HG02759 (cell line): ENCODE results near the gene HOXA4.

Source experiments
- ATAC-seq: cut with Tn5 transposase; IDR thresholded peaks from one replicate; pipeline ENCODE4 v1.9.1; 2021; ENCODE audit warnings: mild to moderate bottlenecking, moderate library complexity; ENCODE audit not compliant: unreplicated experiment

Gene HOXA4

DNA sequence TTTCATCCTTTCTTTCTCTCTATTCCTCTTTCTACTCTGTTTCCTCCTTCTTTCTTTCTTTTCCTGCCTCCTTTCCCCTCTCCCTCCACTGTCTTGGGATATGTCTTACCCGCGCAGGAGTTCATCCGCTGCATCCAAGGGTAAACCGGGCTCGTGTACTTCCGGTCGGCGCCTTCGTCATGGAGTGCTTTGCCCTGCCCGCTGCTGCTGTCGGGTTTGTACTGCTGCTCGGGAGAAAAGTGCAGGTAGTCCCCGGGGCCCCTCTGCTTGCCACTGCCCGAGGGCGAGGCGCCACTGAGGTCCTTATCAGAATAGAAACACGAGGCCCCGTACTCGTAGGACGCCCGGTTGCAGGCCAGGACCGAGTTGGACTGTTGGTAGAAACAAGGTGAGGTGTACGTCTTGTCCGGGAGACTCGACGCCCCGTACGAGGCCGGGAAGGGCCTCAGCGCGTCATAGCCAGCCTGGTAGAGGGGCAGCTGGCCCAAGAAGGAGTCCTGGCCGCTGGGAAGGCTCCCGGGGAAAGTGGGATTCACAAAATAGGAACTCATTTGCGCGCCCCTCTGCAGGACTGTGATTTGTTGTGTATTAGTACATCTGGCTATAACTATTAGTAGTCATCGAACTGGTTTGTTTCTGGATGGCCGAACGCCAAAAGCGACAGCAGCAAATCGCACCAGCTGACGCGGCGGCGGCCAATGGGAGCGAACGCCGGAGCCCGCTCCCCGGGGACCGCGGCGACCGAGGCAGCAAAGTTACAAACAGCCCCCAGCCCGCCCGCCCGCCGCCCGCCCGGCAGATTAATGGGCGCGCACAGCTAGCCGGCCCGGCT is 16.9 kb upstream of the HOXA4 start, which contains the start of gene HOXA6:
Gene HOXA6 (minus strand): TSS at position 576 of the 832 bp plus-strand sequence. CDS start 25 bp downstream, at position 551.
- no peak for ATAC-seq

- ATAC-seq, result no peak
These were observed 16.1 kb upstream of the HOXA4 start for GRCh38 chr7:27146491-27147198.

GRCh38 chr7:27145914-27146412 is 15.4 kb upstream of the HOXA4 start:
- no peak for ATAC-seq

DNA sequence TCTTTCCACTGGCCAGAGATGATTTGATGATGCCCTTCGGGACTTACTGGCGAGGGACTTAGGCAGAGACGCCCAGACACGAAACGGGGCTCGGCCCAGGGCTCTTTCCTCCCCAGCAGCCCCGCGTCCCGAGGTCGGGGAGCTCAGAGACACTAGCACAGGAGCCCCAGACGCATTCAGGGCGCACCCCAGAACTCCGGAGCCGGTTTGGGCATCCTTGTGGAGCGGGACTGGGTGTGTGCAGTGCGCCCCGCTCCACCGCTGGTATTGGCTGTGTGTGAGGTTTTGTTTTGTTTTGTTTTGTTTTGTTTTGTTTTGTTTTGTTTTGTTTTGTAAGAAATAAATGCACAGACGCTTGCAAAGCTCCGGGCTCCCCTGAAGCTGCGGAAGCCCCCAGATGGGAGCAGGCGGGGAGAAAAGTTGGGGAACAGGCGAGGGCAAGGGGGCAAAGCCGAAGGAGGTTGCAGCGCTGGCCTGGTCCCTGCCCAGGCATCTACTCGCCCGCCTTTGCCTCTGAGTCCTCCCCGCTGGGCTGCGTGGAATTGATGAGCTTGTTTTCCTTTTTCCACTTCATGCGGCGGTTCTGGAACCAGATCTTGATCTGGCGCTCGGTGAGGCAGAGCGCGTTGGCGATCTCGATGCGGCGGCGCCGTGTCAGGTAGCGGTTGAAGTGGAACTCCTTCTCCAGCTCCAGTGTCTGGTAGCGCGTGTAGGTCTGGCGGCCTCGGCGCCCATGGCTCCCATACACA is 14.8 kb upstream of the HOXA4 start:
- no peak for ATAC-seq

GRCh38 chr7:27144781-27145164 is 14.2 kb upstream of the HOXA4 start:
- ATAC-seq, result no peak

DNA sequence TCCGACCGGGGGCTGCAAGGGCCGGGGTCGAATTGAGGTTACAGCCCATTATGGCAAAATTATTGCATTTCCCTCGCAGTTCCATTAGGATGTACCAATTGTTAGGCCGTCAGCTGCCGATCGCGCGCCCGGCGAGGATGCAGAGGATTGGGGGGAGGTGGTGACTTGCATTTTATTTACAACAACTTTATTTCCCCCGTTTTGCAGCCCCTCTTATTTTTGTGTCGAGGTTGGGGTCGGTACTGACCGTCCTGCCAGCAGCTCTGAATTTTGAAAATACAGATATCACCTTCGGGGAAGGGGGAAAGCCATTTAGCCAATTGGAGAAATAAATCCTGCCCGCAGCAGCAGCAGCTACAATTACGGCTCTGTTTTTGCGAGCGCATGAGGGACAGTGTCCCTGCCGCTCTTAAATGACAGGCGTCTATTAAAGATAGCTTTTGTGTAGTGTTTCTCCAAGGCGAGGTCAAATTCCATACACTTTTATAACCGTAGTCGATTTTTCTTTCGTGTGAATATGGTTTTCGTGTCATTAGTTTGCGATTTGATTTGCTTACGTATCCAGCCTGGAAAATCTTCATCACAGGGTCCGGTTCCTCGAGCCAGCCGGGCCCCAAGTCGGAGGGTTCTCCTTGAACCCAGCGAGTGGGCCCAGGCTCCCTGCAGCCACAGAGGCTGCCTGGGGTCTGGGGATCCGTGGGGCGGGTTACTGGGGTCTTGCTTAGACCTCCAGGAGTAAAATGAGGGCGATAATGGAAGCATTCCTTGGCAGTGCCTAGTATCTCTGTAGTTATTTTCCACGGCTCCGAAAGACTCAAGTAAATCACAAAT is 13.6 kb upstream of the HOXA4 start:
- ATAC-seq, result no peak

- no peak for ATAC-seq
These were observed 12.7 kb upstream of the HOXA4 start, which contains the start of gene HOXA5 for GRCh38 chr7:27143023-27143949. Gene HOXA5, minus strand, starts transcription at chr7:27143681. Its CDS starts 74 bp downstream, at chr7:27143607.

- no peak for ATAC-seq
These were observed 12.0 kb upstream of the HOXA4 start for GRCh38 chr7:27142580-27143022.

GRCh38 chr7:27141923-27142579 is 11.5 kb upstream of the HOXA4 start:
- no peak for ATAC-seq

- ATAC-seq, result no peak
These were observed 10.8 kb upstream of the HOXA4 start for GRCh38 chr7:27141137-27141922.

GRCh38 chr7:27140126-27140857 is 9.7 kb upstream of the HOXA4 start:
- ATAC-seq, result no peak

DNA sequence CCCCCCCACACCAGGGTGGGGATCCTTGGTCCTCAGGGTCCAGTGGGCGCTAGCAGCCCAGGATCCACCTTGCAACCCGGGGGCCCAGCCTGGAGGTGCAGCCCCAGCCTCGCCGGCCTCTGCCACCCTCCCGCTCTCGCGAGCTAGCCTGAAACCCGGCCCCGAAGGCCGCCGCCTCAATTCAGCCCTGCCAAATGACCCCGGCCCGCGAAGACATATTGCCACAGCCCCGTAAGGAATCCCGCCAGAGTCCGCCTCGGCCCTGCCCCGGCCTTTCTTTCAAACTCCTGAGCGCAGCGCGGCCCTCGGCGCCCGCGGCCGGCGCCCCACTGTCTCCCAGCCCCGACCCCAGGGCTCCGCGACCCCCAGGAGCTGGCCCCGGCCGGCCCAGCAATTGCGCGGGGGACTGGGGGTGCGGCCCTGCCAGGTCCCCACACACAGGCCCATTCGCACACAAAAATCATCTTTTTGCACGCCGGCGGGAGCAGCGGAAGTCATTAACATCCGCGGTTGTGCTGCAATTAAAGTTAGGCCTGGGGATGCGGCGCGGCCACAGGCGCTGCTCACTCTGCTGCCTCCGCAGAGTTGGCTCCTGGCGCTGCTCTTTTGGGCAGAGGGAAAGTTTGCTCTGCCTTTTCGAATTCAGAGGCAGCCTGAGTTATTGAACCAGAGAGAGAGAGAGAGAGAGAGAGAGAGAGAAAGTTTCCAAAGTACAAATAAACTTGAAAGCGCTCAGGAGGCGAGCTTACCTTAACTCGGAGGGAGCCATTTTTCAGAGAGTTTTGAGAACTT is 9.0 kb upstream of the HOXA4 start:
- no peak for ATAC-seq

DNA sequence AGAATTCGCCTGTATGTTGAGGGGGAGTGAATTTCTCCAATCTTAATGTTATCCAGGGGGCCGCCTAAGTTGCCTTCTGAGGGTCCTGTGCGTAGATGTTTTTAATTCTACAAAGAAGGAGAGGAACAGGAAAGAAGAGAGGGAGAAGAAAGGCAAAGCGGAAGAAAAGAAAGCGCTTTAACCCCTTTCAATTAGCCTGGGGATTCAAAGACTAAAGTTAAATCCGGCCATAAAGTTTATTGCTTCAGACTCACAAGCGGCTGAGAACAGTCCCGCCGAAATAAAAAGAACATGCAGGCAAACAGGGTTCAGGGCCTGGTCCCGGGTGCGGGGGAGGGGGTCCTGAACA is 8.4 kb upstream of the HOXA4 start:
- no peak for ATAC-seq

DNA sequence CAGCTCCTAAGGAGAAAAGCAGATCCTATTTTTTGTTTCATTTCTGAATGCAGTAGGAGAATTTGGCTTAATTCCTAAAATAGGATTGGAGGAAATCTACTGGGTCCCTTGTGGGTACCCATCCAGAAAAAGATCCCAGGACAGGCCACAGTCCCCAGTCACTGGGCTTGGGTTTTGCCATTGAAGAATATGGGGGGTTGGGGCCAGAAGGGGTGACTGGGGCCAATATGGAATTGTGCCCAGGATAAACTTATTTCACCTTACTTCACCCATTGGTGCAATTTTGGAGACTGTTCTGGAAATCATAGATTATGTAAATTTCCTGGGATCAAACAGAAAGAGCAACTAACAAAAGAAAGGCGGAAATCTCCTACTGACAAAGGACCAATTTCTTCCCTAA is 7.9 kb upstream of the HOXA4 start:
- ATAC-seq, result no peak

DNA sequence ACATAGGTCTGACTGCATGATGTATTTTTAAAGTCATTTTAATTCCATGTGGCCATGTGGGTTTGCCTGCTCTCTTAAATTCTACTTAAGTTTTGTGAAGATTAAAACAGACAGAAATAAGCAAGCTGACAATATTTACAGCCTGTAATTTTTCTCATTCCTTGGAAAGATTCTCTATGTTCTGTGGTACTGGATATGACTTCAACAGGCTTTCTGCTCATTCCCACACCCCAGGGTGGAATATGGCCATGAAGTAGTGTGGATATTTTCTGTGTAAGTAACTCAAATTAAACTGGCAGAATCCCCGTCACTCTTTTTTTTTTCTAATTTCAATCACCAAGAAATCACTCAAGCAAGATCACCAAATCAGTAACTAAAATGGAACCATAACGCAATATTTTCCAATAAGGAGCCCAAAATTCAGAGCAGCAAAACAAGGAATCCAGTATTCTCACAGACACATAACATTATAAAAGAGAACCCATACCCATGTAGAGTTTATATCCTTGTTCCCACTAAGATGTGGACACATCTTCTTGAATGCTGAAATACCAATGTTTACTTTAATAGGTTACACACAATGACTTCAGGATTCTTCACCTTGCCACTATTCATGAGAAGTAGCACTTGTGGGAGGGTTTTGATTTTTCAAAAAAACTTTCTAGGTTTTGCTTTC is 7.2 kb upstream of the HOXA4 start:
- no peak for ATAC-seq

GRCh38 chr7:27134392-27134791 is 3.8 kb upstream of the HOXA4 start:
- ATAC-seq, result no peak
